Dedifferentiated amniotic fluid mesenchymal stem cell (primary cell): Measurements from ENCODE around the gene LACTB.

Experiments
- DNase-seq: peaks from one replicate; pipeline ENCODE4 v3.0.0-alpha.2; 2016; ENCODE audit errors: extremely low spot score

LACTB gene

GRCh38 chr15:63126726-63127125 is 5.1 kb downstream of the LACTB start:
- no peak for DNase-seq

DNA sequence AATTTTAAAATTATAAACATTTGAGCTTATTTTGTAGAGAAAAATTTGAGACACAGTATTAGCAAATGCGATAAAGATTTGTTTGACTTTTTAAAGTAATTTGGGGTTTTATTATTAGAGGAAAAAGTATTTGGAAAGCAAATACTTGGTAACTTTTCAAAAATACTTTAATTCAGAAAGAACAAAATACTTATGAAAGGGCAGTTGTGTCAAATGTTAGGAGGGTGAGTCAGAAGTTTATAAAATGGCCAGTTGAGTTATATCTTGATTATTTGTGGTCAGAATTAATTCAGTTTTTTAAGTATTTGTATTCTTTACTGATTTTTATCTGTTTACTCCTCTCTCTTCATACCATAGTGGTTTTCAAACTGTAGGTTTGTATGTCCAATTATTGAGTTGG is 12.1 kb downstream of the LACTB start:
- DNase-seq = no peak

DNA sequence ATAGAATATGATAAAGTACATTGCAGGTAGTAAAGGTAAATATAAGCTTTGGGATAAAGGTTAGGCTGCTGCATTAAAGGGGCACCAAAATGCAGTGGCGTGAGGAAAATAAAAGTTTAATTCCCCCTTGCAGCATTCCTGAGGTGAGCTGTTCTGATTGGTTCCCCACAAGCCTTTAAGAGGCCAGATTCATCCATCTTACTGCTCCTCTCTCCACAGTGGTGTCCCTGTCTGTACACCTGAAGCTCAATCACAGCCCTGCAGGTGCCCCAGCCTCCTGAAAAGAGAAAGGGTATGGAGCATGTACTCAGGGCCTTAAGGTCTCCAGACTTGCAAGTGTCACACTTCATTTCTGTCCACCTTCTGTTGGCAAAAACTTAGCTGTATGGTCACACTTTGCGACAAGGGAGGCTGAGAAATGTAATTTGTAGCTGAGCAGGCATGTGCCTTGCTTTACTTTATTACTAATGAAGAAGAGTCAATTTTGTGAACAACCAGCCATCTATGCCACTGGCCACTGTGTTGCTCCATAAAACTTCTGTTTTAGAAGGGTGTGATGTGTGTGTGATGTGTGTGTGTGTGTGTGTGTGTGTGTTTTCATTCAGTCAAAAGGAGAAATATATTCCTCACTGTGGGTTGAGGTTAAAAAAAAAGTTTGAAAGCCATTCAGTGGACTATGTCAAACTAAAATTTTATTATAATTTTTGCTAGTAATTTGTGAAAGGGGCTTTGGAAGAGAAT is 12.8 kb downstream of the LACTB start:
- no peak for DNase-seq

GRCh38 chr15:63135281-63135680 is 13.6 kb downstream of the LACTB start:
- peak; percentile 22 for DNase-seq

- peak; percentile 62 for DNase-seq
These were observed 14.1 kb downstream of the LACTB start for GRCh38 chr15:63135804-63136203.

DNA sequence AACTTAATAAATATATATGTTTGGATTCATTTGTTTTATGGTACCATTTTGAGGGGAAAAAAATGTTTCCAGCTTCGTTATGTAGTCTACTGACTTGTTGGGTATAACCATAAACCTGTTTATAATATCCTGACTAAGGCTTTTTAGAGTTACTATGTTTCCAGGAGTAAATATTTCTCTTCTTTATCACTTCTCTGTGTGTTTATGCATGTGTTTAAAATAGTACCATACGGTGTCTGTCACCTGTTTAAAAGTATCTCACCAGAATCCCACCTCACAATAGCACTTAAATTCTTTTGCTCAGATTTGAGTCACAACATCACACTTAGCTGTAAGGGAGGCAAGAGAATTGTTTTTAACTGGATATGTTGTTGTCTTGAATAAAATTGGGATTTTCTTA is 15.1 kb downstream of the LACTB start:
- DNase-seq = no peak

- no peak for DNase-seq
These were observed 19.3 kb downstream of the LACTB start for GRCh38 chr15:63140936-63141335.

GRCh38 chr15:63145426-63145825 is 23.8 kb downstream of the LACTB start:
- no peak for DNase-seq

- no peak for DNase-seq
These were observed 25.0 kb downstream of the LACTB start for GRCh38 chr15:63146684-63147083.

- DNase-seq = no peak
These were observed 30.0 kb downstream of the LACTB start for GRCh38 chr15:63151665-63152064.

GRCh38 chr15:63155486-63155885 is 33.8 kb downstream of the LACTB start:
- no peak for DNase-seq

DNA sequence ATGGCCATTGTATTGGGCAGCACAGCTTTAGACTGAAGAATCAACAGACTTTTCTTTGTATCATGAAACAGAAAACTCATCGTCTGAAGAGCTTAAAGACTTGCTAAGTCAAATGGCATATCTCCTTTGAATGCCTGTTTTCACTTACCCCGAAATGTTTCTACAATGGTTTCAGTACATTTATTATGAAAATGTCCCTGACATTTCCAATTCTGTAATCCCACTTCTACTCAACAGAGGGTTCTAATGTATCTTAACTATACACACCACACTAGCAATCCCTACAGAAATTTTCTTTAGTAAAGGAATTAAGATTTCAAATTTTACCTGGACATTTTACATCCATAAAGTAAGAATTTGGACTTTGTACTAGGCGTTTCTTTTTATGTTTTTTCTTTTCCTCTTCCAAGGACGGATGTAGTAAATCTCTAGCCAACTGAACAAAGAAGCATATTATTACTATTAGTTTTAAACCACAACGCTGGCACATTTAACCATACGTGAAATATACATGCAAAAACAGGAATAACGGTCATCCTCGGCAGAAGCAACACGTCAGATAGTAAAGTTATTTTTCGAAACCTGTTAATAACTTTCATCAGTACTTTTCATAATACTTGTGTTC is 34.5 kb downstream of the LACTB start:
- DNase-seq = no peak

DNA sequence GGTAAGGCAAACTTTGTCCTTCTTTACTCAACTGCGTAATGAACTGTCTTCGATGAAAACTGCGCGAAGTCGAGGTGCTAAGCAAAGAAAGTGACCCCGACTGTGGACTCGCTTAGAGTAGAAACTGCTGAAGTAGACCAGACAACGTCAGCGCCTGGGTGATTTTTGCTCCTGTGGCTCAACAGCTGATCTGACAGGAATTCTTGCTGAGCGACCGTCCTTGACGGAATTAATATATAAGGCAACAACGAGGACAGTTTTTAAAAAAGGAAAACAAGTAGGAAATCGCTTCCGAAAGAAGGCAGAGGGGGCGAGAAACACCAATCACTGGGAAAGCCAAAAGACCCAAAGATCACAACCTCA is 35.1 kb downstream of the LACTB start:
- peak; percentile 21 for DNase-seq

GRCh38 chr15:63157118-63157843 is 35.6 kb downstream of the LACTB start, which contains the start of gene RPS27L:
Gene RPS27L, minus strand, starts transcription at chr15:63157477. Its CDS starts 72 bp downstream, at chr15:63157405.
- DNase-seq = peak; percentile 88

- peak; percentile 88 for DNase-seq
These were observed 36.3 kb downstream of the LACTB start for GRCh38 chr15:63157891-63158431.

DNA sequence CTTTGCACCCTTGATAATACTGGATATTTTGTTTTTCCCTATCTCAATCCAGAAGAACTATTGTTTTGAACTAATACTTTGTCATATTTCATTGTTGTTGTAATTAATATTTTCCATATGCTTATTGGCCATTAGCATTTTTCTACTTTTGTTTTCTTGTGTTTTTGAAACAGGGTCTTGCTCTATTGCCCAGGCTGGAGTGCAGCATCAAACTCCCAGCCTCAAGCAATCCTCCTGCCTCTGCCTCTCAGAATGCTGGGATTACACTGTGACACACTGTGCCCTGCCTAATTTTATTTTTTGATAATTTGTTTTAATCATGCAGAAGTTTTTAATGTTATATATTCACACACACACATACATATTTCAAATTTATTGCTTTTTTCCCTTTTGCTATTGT is 39.0 kb downstream of the LACTB start:
- no peak for DNase-seq

DNA sequence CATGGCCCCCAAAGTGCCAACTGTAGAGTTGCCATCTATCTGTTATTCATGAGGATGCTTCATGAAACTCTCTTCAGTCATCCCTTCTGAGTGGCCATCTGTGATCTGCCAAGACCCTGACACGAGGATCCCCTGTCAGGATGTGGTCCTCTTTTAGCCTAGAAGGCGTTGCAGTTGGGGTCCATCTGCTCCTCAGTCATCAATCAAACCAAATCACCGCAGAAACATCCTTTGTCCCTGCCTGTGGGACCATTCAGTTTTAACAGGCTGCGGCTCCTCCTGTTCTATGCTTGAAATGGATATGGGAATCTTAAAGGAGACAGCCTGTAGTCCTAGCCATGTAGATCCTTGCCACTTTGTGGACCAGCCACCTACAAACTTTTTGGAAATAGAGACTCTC is 41.6 kb downstream of the LACTB start:
- DNase-seq = no peak

DNA sequence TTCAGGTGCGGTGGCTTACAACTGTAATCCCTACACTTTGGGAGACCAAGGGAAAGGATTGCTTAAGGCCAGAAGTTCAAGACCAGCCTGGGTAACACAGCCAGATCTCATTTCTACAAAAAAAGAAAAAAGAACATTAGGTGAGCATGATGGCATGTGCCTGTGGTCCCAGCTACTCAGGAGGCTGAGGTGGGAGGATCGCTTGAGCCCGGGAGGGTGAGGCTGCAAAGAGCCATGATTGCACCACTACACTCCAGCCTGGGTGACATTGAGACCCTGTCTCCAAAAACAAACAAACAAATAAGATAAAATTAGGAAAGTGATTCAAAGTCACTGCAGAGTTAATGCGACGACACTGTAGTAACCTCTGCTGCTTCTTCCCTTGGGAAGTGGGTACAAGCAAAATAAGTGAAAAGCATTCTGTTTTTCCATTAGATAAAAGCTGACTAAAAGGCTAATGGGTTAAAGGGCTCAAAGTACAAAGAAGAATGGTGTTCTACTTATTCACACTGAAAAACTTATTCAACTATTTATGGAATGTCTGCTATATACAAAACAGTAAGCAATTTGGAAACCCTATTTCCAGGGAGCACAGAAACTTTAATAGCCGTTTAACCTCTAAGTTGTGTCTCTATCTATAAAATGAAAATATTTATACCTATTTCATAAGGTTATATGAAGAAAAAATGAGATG is 43.7 kb downstream of the LACTB start:
- DNase-seq = no peak

- no peak for DNase-seq
These were observed 44.6 kb downstream of the LACTB start for GRCh38 chr15:63166219-63166618.

DNA sequence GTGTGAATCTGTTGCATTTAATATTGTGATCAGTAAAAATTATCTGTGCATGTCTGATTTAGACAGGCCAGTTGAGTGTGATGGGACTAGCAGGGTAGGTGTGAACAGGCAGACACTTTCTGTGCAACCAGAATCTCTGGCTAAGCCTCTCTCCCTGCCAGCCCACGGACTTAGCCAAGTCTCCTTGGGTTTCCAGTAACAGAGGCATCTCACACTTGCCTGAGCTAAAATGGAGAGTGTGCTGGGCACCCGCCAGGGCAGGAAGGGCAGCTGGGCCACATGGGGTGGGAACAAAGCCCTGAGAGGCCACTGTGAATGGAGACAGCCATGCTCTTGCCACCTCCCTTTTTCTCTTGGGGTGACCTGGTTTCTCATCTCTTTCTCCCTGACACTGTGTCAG is 48.1 kb downstream of the LACTB start:
- no peak for DNase-seq

- DNase-seq = no peak
These were observed 50.7 kb downstream of the LACTB start for GRCh38 chr15:63172376-63172775.

DNA sequence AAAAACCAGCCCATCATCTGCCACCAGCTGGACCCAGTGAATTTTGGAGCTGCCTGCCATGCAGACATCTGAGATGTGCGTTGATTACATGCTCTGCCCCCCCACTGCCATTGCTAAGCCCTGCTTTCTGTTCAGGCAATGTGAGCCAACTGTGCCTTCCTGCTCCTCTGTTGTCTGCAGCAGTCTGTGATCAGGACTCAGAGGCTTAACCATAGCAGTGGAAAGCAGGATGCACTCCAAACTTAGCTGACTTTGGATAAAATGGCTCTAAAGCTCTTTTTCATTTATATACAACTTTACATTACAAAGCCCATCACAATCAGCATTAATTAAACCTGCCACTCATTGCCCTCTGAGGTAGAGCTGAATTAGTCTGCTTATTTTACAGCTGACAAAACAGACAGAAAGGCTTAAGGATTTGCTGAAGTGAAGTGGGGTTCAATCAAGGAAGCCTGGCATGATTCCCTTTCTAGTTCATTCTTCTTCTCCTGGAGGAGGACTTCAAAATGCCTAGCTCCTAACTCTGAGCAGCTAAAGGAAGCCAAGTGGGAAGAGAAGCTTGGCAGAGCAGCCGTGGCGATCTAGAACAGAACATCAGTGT is 51.3 kb downstream of the LACTB start:
- no peak for DNase-seq
